ENCODE results near the gene CCDC43. TPM values are rescaled to one million over a fixed set of nuclear protein-coding genes. Genes with fewer than 3 reads are reported as not detected.
"Not testable (repeated sequence)": the region's sequence is repeated elsewhere in the genome, so short reads cannot be mapped to it uniquely, and the experiment has no call there.

Gene CCDC43
- polyA plus RNA-seq, 1 of the 3 experiments (the other 2 are of a cell fraction): 6.4 TPM

DNA sequence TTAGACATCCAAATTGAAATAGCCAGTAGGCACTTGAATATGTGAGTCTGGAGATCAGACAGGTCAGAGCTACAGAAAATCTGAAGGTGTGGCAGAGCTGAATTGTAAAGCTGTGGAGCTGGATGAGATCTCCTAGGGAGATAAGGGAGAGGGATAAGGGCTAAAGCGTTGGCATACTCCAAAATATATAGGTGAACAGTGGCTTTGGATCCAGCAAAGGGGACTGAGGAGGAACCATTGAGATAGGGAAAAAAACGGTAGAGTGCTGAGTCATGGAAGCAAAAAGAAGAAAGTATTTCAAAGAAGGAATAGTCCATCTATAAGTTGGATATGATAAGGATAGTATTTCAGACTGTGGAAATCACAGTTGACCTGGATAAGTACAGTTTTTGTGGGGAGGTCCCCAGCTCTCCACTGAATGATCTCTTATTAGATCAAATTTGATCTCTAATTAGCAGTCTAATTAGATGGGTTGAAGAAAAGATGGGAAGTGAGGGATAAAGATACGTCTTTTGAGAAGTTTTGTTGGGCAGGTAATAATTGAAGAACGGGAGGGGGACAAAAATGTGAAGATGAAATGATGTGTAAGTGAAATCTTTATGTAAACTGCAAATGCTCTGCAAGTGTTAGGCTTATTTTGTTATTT lies 18.3 kb upstream of the CCDC43 start (continued):
- TF ChIP-seq, protein P1, sequence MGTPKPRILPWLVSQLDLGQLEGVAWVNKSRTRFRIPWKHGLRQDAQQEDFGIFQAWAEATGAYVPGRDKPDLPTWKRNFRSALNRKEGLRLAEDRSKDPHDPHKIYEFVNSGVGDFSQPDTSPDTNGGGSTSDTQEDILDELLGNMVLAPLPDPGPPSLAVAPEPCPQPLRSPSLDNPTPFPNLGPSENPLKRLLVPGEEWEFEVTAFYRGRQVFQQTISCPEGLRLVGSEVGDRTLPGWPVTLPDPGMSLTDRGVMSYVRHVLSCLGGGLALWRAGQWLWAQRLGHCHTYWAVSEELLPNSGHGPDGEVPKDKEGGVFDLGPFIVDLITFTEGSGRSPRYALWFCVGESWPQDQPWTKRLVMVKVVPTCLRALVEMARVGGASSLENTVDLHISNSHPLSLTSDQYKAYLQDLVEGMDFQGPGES (IDR thresholded peaks at IDR 0.05; ENCODE audit: low read depth, low read length): no peak
- TF ChIP-seq TEAD4 (IDR thresholded peaks at IDR 0.05; ENCODE audit: borderline replicate concordance, insufficient read depth) (no peak), MXI1 (IDR thresholded peaks at IDR 0.05; ENCODE audit: low read depth, low read length) (no peak)

DNA sequence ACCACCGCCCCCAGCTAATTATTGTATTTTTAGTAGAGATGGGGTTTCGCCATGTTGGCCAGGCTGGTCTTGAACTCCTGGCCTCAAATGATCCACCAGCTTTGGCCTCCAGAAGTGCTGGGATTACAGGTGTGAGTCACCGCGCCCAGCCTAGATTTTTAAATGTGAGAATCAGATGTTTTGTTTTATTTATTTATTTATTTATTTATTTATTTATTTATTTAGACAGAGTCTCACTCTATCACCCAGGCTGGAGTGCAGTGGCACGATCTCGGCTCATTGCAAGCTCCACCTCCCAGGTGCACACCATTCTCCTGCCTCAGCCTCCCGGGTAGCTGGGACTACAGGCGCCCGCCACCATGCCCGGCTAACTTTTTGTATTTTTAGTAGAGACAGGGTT lies 10.7 kb upstream of the CCDC43 start:
- H3K4me3 ChIP-seq (ENCODE audit: low read depth in 2 of 2, low read length in 1 of 2); H3K36me3 ChIP-seq (replicated peaks in 1 of 2; ENCODE audit: control insufficient read depth in 1 of 2, insufficient read depth in 2 of 2, low read length in 1 of 2); H3K4me2 ChIP-seq; H3K27ac ChIP-seq (ENCODE audit: low read depth in 2 of 2, low read length in 1 of 2); H3K27me3 ChIP-seq (ENCODE audit: insufficient read depth); H3K4me1 ChIP-seq (ENCODE audit: control insufficient read depth in 1 of 2, insufficient read depth in 2 of 2, low read depth in 1 of 2, low read length in 1 of 2); DNase-seq; H3F3A ChIP-seq (replicated peaks; ENCODE audit: insufficient read depth); H3K79me2 ChIP-seq (ENCODE audit: insufficient read depth); H3K9me3 ChIP-seq; H4K20me1 ChIP-seq (ENCODE audit: insufficient read depth); H2AFZ ChIP-seq (ENCODE audit: low read depth); H3K9me2 ChIP-seq; H3K9ac ChIP-seq: not testable (repeated sequence)
- ChIA-PET CTCF (interaction anchor here (0.6 kb wide), 1 partner anchor 75 kb away, joined by 3 read pairs; no protein-coding TSS in a partner anchor), POLR2A (interaction anchor here (1.1 kb wide), 1 partner anchor 143 kb away, joined by 3 read pairs; the partner anchor contains the start of gene FZD2)
- 80% methylated on average over 10 of the region's 10 CpGs for WGBS (ENCODE audit: low lambda C conversion rate)

DNA sequence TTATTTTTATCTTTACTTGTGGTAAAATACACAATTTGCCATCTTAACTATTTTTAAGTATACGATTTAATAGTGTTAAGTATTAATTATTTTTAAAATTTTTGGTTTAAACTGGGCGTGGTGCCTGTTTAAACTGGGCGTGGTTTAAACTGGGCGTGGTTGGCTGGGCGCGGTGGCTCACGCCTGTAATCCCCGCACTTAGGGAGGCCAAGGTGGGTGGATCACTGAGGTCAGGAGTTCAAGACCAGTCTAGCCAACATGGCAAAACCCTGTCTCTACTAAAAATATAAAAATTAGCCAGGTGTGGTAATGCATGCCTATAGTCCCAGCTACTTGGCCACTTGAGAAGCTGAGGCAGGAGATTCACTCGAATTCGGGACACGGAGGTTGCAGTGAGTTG lies 4.0 kb upstream of the CCDC43 start:
- CTCF ChIA-PET: interaction anchor here (0.8 to 1.0 kb wide), 2 partner anchors 69 to 81 kb away, joined by 3 to 5 read pairs; no protein-coding TSS in a partner anchor
- TF ChIP-seq, protein P2, sequence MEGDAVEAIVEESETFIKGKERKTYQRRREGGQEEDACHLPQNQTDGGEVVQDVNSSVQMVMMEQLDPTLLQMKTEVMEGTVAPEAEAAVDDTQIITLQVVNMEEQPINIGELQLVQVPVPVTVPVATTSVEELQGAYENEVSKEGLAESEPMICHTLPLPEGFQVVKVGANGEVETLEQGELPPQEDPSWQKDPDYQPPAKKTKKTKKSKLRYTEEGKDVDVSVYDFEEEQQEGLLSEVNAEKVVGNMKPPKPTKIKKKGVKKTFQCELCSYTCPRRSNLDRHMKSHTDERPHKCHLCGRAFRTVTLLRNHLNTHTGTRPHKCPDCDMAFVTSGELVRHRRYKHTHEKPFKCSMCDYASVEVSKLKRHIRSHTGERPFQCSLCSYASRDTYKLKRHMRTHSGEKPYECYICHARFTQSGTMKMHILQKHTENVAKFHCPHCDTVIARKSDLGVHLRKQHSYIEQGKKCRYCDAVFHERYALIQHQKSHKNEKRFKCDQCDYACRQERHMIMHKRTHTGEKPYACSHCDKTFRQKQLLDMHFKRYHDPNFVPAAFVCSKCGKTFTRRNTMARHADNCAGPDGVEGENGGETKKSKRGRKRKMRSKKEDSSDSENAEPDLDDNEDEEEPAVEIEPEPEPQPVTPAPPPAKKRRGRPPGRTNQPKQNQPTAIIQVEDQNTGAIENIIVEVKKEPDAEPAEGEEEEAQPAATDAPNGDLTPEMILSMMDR (IDR thresholded peaks at IDR 0.05): no peak
- TF ChIP-seq, protein P1 (IDR thresholded peaks at IDR 0.05; ENCODE audit: low read depth, low read length): no peak
- TF ChIP-seq FOSL2 (IDR thresholded peaks at IDR 0.05; ENCODE audit: borderline replicate concordance, low read depth) (no peak), JUND (IDR thresholded peaks at IDR 0.05) (no peak), GATA2 (CRISPR knock-in tag; IDR thresholded peaks at IDR 0.05) (no peak), EZH2phosphoT487 (IDR thresholded peaks at IDR 0.05; ENCODE audit: borderline replicate concordance, low read depth) (no peak), RAD21 (IDR thresholded peaks at IDR 0.05; ENCODE audit: low read length) (no peak), NFIC (IDR thresholded peaks at IDR 0.05; ENCODE audit: borderline replicate concordance) (no peak), RXRA (IDR thresholded peaks at IDR 0.05; ENCODE audit: borderline replicate concordance, low read depth) (no peak), EP300 (IDR thresholded peaks at IDR 0.05; ENCODE audit: borderline replicate concordance in 1 of 2, low read depth in 1 of 2, low read length in 1 of 2) (no peak)
- TF ChIP-seq, protein P3, sequence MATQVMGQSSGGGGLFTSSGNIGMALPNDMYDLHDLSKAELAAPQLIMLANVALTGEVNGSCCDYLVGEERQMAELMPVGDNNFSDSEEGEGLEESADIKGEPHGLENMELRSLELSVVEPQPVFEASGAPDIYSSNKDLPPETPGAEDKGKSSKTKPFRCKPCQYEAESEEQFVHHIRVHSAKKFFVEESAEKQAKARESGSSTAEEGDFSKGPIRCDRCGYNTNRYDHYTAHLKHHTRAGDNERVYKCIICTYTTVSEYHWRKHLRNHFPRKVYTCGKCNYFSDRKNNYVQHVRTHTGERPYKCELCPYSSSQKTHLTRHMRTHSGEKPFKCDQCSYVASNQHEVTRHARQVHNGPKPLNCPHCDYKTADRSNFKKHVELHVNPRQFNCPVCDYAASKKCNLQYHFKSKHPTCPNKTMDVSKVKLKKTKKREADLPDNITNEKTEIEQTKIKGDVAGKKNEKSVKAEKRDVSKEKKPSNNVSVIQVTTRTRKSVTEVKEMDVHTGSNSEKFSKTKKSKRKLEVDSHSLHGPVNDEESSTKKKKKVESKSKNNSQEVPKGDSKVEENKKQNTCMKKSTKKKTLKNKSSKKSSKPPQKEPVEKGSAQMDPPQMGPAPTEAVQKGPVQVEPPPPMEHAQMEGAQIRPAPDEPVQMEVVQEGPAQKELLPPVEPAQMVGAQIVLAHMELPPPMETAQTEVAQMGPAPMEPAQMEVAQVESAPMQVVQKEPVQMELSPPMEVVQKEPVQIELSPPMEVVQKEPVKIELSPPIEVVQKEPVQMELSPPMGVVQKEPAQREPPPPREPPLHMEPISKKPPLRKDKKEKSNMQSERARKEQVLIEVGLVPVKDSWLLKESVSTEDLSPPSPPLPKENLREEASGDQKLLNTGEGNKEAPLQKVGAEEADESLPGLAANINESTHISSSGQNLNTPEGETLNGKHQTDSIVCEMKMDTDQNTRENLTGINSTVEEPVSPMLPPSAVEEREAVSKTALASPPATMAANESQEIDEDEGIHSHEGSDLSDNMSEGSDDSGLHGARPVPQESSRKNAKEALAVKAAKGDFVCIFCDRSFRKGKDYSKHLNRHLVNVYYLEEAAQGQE (IDR thresholded peaks at IDR 0.05; ENCODE audit: low read depth, low read length): no peak
- TF ChIP-seq, protein P4, sequence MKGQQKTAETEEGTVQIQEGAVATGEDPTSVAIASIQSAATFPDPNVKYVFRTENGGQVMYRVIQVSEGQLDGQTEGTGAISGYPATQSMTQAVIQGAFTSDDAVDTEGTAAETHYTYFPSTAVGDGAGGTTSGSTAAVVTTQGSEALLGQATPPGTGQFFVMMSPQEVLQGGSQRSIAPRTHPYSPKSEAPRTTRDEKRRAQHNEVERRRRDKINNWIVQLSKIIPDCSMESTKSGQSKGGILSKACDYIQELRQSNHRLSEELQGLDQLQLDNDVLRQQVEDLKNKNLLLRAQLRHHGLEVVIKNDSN (IDR thresholded peaks at IDR 0.05; ENCODE audit: borderline replicate concordance, low read depth): no peak

More for the DNA sequence above, 4.0 kb upstream of the CCDC43 start:
- H3F3A ChIP-seq (replicated peaks; ENCODE audit: insufficient read depth): peaks cover 7% of the 10 kb centered on the region
- H3K9me3 ChIP-seq: no peaks in the 10 kb centered on the region
- H3K79me2 ChIP-seq (ENCODE audit: insufficient read depth): peaks cover 10% of the 10 kb centered on the region
- POLR2A ChIA-PET: no interaction called here
- no peak overlapping the region for H3K4me3 ChIP-seq (ENCODE audit: low read depth in 2 of 2, low read length in 1 of 2)
- peaks cover 0 to 7% of the 10 kb centered on the region in 2 experiments; a peak in 1 of 4 replicates for H3K4me1 ChIP-seq (ENCODE audit: control insufficient read depth in 1 of 2, insufficient read depth in 2 of 2, low read depth in 1 of 2, low read length in 1 of 2)
- no peaks in the 10 kb centered on the region for H3K36me3 ChIP-seq (replicated peaks in 1 of 2; ENCODE audit: control insufficient read depth in 1 of 2, insufficient read depth in 2 of 2, low read length in 1 of 2)
- no peak overlapping the region for H3K4me2 ChIP-seq
- H4K20me1 ChIP-seq (ENCODE audit: insufficient read depth): no peaks in the 10 kb centered on the region
- H3K27me3 ChIP-seq (ENCODE audit: insufficient read depth): no peaks in the 10 kb centered on the region
- no peaks in the 10 kb centered on the region for H3K9me2 ChIP-seq
- no peak for DNase-seq
- no peak overlapping the region for H2AFZ ChIP-seq (ENCODE audit: low read depth)
- WGBS (ENCODE audit: low lambda C conversion rate): 61% methylated on average over 11 of the region's 11 CpGs
- H3K27ac ChIP-seq (ENCODE audit: low read depth in 2 of 2, low read length in 1 of 2): no peak overlapping the region
- H3K9ac ChIP-seq: no peak overlapping the region

Measured in SK-N-SH (cell line).